A549 treated with dexamethasone at 1 μM for 4 hours (cell line): ENCODE measurements around the gene ST3GAL3. TPM values are rescaled to one million over a fixed set of nuclear protein-coding genes. Genes with fewer than 3 reads are reported as not detected.

Source experiments
- total RNA-seq: library from RNA; stranded (reverse); fragments of 200-300 nt; extraction: Qiagen RNA extraction; gene quantifications from 5 replicates; pipeline ENCODE4 v1.2.3, GENCODE V29; 2022

The ST3GAL3 gene, protein sequence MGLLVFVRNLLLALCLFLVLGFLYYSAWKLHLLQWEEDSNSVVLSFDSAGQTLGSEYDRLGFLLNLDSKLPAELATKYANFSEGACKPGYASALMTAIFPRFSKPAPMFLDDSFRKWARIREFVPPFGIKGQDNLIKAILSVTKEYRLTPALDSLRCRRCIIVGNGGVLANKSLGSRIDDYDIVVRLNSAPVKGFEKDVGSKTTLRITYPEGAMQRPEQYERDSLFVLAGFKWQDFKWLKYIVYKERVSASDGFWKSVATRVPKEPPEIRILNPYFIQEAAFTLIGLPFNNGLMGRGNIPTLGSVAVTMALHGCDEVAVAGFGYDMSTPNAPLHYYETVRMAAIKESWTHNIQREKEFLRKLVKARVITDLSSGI
- 1.8 to 3.3 TPM (median 2.3 TPM) in 5 replicates for total RNA-seq

DNA sequence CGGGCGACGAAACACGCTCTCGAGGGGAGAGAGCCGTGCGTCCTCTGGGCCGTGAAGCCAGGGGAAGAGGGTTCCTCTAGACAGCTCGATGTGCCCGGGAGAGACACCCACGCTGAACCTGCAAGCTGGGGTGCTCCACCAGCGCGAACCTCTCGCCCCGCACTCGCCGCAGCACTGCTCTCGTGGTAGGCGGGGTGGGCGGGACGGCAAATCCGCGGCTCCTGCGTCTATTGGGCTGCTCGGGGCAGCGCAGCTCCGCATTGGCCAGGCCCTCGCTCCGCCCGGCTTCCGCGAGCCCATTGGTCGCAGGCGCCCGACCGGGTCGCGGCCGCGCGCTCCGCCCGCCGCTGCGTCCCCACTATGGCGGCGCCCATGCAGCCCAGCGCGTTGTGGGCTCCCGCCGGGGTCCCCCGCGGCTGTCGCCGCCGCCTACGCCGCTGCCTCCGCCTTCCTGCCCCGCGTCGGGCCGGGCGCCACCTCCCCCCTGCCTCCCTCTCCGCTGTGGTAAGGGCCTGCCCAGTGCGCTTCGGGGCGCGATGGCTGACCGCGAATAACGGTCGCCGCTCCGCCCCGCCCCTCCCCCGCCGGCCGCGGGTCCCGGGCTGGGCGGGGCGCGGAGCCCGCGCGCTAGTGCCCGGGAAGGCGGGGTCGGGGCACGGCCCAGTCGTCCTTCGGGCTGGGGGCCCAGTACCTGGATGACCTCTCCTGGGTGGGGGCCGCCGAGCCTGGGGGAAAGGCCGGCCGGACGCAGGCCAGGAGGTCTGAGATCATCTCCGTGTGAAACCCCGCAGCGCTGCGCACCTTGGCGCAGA, at the start of gene ST3GAL3:
ST3GAL3 (plus strand) TSS at position 347 of the 812 bp plus-strand sequence. CDS start 28,727 bp downstream, outside the sequence.

DNA sequence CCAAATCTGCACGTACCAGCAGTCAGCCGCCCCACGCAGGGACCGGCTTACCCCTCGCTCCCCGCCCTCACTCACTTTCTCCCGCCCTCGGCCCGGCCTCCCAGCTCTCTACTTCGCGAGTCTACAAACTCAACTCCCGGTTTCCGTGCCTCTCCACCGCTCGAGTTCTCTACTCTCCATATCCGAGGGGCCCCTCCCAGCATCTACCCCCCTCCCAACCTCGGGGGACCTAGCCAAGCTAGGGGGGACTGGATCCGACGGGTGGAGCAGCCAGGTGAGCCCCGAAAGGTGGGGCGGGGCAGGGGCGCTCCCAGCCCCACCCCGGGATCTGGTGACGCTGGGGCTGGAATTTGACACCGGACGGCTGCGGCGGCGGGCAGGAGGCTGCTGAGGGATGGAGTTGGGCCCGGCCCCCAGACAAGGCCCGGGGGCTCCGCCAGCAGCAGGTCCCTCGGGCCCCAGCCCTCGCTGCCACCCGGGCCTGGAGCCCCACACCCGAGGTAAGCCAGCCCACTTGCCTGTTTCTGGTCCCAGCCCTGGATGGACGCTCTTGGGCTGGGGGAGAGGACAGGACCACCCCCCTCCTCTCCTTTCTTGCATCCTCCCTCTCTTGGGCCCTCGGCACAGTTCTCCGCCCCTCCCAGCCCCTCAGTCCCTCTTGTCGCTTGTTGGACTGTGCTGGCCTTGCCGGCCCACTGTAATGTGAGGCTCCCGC, 226.2 kb downstream of the ST3GAL3 start, which contains the start of gene ARTN:
ARTN (plus strand) TSS at position 416 of the 715 bp plus-strand sequence. CDS start 1,856 bp downstream, outside the sequence.

DNA sequence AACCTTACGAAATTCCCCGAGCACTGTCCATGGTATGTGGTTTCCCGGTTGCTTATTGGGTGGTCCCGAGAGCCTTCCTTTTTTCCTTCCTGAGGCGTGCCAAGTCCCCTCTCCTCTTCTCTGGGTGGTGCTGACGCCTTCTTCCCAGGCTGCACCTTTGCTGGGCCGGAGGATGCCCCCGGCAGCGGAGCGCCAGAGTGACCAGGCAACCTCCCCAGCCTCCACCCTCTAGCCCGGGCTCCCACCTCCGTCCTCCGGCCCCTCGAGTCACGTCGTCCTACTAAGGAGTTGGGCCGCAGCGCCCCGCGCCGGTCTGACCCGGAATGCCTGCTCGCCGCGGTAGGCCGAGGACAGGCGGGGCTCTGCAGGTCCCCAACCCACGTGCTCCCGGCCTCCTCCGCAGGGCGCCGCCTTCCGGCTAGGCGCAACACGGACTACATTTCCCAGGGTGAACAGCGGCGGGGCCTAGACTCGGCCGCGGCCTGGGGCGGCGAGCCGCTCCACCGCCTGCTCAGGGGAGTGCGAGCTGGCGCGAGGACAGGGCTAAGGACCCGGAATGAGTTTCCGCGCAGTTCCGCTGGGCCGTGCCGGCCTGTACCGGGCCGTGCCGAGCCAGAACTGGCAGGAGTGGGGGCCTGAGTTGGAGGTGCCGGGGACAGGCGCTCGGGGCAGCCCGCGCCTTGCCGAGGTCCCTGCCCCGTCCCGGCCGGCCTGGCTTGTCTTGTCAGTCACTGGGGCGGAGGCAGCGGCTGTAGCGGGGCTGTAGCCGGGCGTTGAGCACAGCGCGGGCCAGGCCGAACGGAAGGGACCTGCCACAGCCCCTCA, 239.1 kb downstream of the ST3GAL3 start, which contains the start of gene IPO13:
IPO13 (plus strand) TSS at position 715 of the 825 bp plus-strand sequence. CDS start 651 bp downstream, outside the sequence.

DNA sequence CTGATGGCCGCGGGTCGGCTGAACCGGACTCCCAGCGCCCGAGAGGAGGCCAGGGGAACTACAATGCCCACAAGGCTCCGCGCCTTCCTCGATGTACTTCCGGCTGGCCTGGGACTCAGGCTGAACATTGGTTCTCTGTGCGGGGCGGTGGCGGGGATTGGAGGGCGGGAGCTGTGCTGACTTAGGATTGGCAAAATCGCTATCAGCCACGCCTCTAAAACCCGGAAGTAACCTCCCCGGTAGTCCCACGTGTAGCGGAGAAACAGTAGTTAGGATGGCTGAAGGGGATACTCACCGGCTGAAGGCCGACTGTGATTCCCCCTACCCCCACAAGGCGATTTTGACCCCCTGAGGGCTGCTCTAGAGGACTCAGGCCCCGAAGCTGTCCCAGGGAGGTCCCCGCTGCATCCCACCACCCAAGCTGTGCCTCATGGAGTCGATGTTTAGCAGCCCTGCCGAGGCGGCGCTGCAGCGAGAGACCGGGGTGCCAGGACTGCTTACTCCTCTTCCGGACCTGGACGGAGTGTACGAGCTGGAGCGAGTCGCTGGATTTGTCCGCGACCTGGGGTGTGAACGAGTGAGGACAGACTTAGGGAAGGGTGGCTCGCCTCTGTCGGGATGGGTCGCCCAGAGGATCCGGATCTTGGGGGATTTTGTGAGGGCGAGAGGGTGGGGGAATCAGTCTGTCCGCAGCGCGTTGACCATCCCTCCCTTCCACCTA, 262.6 kb downstream of the ST3GAL3 start, which contains the start of gene DPH2:
DPH2 (plus strand) TSS at position 265 of the 721 bp plus-strand sequence; CDS start at position 431, 166 bp downstream.

DNA sequence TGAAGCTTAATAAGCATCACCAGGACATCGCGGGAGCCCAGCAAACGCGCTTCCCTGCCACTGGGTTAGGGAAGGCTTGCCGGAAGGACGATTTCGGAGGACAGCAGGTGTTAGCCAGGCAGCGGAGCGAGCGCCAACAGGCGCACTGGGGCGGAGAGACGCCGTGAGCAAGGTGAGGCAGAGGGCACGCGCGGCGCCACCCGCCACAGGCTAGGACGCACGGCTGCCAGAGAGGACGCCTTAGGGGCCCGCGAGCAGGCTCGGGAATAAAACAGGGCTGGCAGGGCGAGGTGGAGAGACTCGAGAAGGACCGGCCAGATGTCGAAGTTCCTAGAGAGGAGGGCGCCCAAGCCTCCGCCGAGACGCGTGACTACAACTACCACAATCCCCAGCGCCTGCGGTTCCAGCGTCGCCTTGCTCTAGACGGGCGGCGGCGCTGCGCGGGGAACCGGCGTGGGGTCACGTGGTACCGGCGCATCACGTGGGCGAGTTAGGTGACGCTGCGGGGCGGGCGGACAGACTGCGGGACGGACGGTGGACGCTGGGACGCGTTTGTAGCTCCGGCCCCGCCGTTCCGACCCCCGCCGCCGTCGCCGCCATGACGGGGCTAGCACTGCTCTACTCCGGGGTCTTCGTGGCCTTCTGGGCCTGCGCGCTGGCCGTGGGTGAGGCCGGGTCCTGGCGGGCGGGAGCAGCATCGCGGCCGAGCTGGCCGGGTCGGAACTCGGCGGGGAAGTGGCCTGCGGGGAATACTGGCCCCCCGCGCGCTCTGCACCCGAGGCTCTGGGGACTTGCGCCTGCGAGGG, 267.3 kb downstream of the ST3GAL3 start, which contains the start of gene ATP6V0B:
ATP6V0B (plus strand) TSS at position 518 of the 806 bp plus-strand sequence; CDS start at position 599, 81 bp downstream.

DNA sequence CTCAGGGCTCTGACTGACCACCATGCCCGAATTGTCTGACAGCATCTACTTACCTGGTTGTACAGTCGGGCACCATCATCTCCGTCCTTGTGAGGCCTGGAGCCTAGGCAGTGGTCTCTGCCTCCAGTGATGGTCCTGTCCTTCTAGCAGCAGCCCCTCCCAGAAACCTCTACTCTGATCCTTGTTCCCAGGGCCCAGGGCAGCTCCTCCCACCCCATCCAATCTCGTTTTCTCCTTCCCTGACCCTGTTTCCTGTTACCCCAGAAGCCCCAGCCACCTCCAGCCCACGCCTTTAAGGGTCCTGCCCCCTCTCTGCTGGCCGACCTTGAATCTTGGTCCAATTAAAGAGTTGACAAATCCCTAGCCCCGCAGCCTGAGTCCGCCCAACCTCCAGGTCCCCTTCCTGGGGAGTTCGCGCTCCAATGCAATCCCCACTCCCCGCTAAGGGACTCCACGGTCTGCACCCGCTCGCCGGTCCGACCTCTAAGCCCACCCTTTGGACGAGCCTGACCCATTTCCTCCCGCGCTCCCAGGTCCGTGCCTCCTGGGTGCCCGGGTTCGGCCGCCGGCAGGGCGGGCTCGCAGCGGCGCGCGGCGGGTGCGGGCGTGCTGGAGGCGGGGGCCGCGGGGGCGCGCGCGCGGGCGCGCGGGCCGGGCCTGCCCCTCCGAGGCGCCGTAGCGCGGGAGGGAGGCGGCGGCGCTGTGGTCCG, 271.4 kb downstream of the ST3GAL3 start, which contains the start of gene B4GALT2:
B4GALT2 (plus strand) TSS at position 660 of the 710 bp plus-strand sequence. CDS start 1,951 bp downstream, outside the sequence.

Other genes starting within 250 kb of the ST3GAL3 start
- gene PTPRF, start 176.7 kb upstream of the ST3GAL3 start, total RNA-seq, result 70.7 to 107 TPM (median 104 TPM) in 5 replicates
- 11.8 to 16.2 TPM (median 15.3 TPM) in 5 replicates for gene KDM4A, start 57.4 kb upstream of the ST3GAL3 start, total RNA-seq
- gene ARTN, start 226.3 kb downstream of the ST3GAL3 start, total RNA-seq, result 0.10 to 0.48 TPM (median 0.17 TPM) in 4 of 5 replicates, not detected in the other
- gene IPO13, start 239.4 kb downstream of the ST3GAL3 start, total RNA-seq, result 10.0 to 18.1 TPM (median 15.8 TPM) in 5 replicates